GM18907 (cell line): ENCODE data around the gene SRD5A1.

Experiments
- ATAC-seq: cut with Tn5 transposase; IDR thresholded peaks from one replicate; pipeline ENCODE4 v1.9.1; 2021; ENCODE audit warnings: mild to moderate bottlenecking, moderate library complexity; ENCODE audit not compliant: unreplicated experiment

SRD5A1 gene

GRCh38 chr5:6681682-6682081 lies 48.4 kb downstream of the SRD5A1 start:
- no peak for ATAC-seq

GRCh38 chr5:6682239-6682638 lies 49.0 kb downstream of the SRD5A1 start:
- no peak for ATAC-seq

GRCh38 chr5:6683241-6683640 lies 50.0 kb downstream of the SRD5A1 start:
- no peak for ATAC-seq

GRCh38 chr5:6684075-6684474 lies 50.8 kb downstream of the SRD5A1 start:
- ATAC-seq, result no peak

- no peak for ATAC-seq
Measured at GRCh38 chr5:6686501-6686900, 53.3 kb downstream of the SRD5A1 start.

GRCh38 chr5:6686915-6687409 lies 53.7 kb downstream of the SRD5A1 start:
- no peak for ATAC-seq

- no peak for ATAC-seq
Measured at GRCh38 chr5:6687505-6687904, 54.3 kb downstream of the SRD5A1 start.

GRCh38 chr5:6692906-6693305 lies 59.7 kb downstream of the SRD5A1 start:
- ATAC-seq, result no peak

GRCh38 chr5:6698696-6699095 lies 65.5 kb downstream of the SRD5A1 start:
- no peak for ATAC-seq

- no peak for ATAC-seq
Measured at GRCh38 chr5:6699357-6699756, 66.1 kb downstream of the SRD5A1 start.

GRCh38 chr5:6700074-6700684 lies 66.9 kb downstream of the SRD5A1 start:
- no peak for ATAC-seq

GRCh38 chr5:6700685-6701355 lies 67.6 kb downstream of the SRD5A1 start:
- ATAC-seq, result no peak

GRCh38 chr5:6701491-6701890 lies 68.3 kb downstream of the SRD5A1 start:
- ATAC-seq, result no peak

- ATAC-seq, result no peak
Measured at GRCh38 chr5:6702633-6703032, 69.4 kb downstream of the SRD5A1 start.

GRCh38 chr5:6703806-6704205 lies 70.6 kb downstream of the SRD5A1 start:
- no peak for ATAC-seq

- no peak for ATAC-seq
Measured at GRCh38 chr5:6704361-6704851, 71.2 kb downstream of the SRD5A1 start.

- ATAC-seq, result peak; percentile 52
Measured at GRCh38 chr5:6705088-6705487, 71.8 kb downstream of the SRD5A1 start.

GRCh38 chr5:6705959-6706358 lies 72.7 kb downstream of the SRD5A1 start:
- no peak for ATAC-seq

GRCh38 chr5:6707852-6708251 lies 74.6 kb downstream of the SRD5A1 start:
- no peak for ATAC-seq

- ATAC-seq, result no peak
Measured at GRCh38 chr5:6708814-6709213, 75.6 kb downstream of the SRD5A1 start.

- ATAC-seq, result no peak
Measured at GRCh38 chr5:6710070-6710469, 76.8 kb downstream of the SRD5A1 start.

- ATAC-seq, result no peak
Measured at GRCh38 chr5:6710551-6711318, 77.5 kb downstream of the SRD5A1 start.
